Measurements from ENCODE around the gene IGFBPL1.

GRCh38 chr9:38373679-38374078, 50.6 kb downstream of the IGFBPL1 start:
- TF ChIP-seq CTCF (IDR thresholded peaks at IDR 0.05): no peak
- TF ChIP-seq EP300 (IDR thresholded peaks at IDR 0.05): no peak
- no peak for TF ChIP-seq HMGXB4 (CRISPR knock-in tag; IDR thresholded peaks at IDR 0.05; ENCODE audit: borderline replicate concordance)
- TF ChIP-seq USF2 (IDR thresholded peaks at IDR 0.05): no peak
- TF ChIP-seq MAX (IDR thresholded peaks at IDR 0.05): no peak
